K562 (cell line): Measurements from ENCODE around the gene HRH3.

ENCODE experiments used
- CEBPB ChIP-seq: fragments of 450-650 bp; IDR thresholded peaks from 2 replicates; pipeline ENCODE4 v1.6.1; 2016; ENCODE audit warnings: missing genetic modification characterization, missing compliant biosample characterization
- CREB1 ChIP-seq, 2 experiments: sonication (generic) in 1 of 2; formaldehyde crosslinking in 1 of 2; IDR thresholded peaks; 2 replicates each; pipeline versions ENCODE4 v1.6.1 to v1.8.0; 2012 to 2022; ENCODE audit warnings: inconsistent platforms in 1 of 2, mild to moderate bottlenecking in 1 of 2, missing genetic modification reagents in 1 of 2, moderate library complexity in 1 of 2
- ELF1 ChIP-seq: fragments of 200-800 bp; sonication (Bioruptor generic); IDR thresholded peaks from 2 replicates; pipeline ENCODE4 v1.6.1; 2016; ENCODE audit warnings: missing genetic modification characterization, missing compliant biosample characterization
- NFE2L1 ChIP-seq: fragments of 450-650 bp; IDR thresholded peaks from 2 replicates; pipeline ENCODE4 v1.6.1; 2016; ENCODE audit warnings: missing genetic modification characterization, low read depth, mild to moderate bottlenecking, missing compliant biosample characterization, moderate library complexity, borderline replicate concordance
- TAF7 ChIP-seq: fragments of 450-650 bp; IDR thresholded peaks from 2 replicates; pipeline ENCODE4 v1.6.1; 2016; ENCODE audit warnings: missing genetic modification characterization, missing compliant biosample characterization
- TF ChIP-seq, protein P1 (sequence below), 3 experiments: IDR thresholded peaks in 2 of 3; conservative IDR thresholded peaks in 1 of 3; 2 replicates each; pipeline ENCODE4 v1.5.1; 2011 to 2012; ENCODE audit warnings: low read length in 3 of 3, mild to moderate bottlenecking in 3 of 3, control low read depth in 2 of 3, improper control_type of control experiment in 1 of 3, inconsistent platforms in 1 of 3, low read depth in 1 of 3, mixed read lengths in 1 of 3, moderate library complexity in 1 of 3; ENCODE audit not compliant: insufficient read depth in 2 of 3
- TF ChIP-seq, protein P2 (sequence below): sonication (generic); formaldehyde crosslinking; IDR thresholded peaks from 2 replicates; pipeline ENCODE4 v1.8.0; 2023; ENCODE audit warnings: mild to moderate bottlenecking, missing genetic modification reagents

DNA sequence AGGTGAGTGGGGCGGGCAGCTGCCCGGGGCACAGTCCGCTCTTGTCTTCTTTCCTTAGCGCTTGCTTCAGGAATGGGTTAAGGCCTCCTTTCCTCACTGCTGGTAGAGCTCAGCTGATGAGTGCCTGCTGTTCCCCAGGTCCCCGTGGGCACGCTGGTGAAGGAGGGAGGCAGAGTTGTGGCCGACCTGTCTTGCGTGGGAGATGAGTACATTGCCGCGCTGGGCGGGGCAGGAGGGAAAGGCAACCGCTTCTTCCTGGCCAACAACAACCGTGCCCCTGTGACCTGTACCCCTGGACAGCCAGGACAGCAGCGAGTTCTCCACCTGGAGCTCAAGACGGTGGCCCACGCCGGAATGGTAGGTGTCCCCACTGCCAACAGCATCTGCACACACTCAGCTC, 21.6 kb downstream of the HRH3 start:
- TF ChIP-seq CEBPB (tag) (no peak), CREB1 (IDR thresholded peaks at IDR 0.05) (no peak), CREB1 (CRISPR knock-in tag; IDR thresholded peaks at IDR 0.05) (no peak), TAF7 (no peak), ELF1 (tag) (no peak), NFE2L1 (tag) (no peak)
- TF ChIP-seq, protein P1, sequence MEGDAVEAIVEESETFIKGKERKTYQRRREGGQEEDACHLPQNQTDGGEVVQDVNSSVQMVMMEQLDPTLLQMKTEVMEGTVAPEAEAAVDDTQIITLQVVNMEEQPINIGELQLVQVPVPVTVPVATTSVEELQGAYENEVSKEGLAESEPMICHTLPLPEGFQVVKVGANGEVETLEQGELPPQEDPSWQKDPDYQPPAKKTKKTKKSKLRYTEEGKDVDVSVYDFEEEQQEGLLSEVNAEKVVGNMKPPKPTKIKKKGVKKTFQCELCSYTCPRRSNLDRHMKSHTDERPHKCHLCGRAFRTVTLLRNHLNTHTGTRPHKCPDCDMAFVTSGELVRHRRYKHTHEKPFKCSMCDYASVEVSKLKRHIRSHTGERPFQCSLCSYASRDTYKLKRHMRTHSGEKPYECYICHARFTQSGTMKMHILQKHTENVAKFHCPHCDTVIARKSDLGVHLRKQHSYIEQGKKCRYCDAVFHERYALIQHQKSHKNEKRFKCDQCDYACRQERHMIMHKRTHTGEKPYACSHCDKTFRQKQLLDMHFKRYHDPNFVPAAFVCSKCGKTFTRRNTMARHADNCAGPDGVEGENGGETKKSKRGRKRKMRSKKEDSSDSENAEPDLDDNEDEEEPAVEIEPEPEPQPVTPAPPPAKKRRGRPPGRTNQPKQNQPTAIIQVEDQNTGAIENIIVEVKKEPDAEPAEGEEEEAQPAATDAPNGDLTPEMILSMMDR (IDR thresholded peaks at IDR 0.05 in 2 of 3, conservative IDR thresholded peaks at IDR 0.05 in 1 of 3; ENCODE audit: insufficient read depth in 2 of 3, low read depth in 1 of 3, low read length in 3 of 3), result no peak
- TF ChIP-seq, protein P2, sequence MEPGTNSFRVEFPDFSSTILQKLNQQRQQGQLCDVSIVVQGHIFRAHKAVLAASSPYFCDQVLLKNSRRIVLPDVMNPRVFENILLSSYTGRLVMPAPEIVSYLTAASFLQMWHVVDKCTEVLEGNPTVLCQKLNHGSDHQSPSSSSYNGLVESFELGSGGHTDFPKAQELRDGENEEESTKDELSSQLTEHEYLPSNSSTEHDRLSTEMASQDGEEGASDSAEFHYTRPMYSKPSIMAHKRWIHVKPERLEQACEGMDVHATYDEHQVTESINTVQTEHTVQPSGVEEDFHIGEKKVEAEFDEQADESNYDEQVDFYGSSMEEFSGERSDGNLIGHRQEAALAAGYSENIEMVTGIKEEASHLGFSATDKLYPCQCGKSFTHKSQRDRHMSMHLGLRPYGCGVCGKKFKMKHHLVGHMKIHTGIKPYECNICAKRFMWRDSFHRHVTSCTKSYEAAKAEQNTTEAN (CRISPR knock-in tag), result no peak
